Common myeloid progenitor, CD34-positive (primary cell): Measurements from ENCODE around the gene PLXNB2.
"Not testable (repeated sequence)": the region's sequence is repeated elsewhere in the genome, so short reads cannot be mapped to it uniquely, and the experiment has no call there.

ENCODE experiments used
- CTCF ChIA-PET: fragments of 350-600 bp; sonication (Branson Sonifier 250); formaldehyde crosslinking; loops from one replicate; lab custom pipeline; 2021; ENCODE audit warnings: antibody characterized with exemption; lab: Charles Lee
- POLR2A ChIA-PET: fragments of 350-600 bp; sonication (Branson Sonifier 250); formaldehyde crosslinking; loops from one replicate; lab custom pipeline; 2021; ENCODE audit warnings: antibody characterized with exemption; lab: Charles Lee
- DNase-seq, 3 donors: peaks; one replicate each; pipeline versions ENCODE4 v3.0.0 to v3.0.0-alpha.2; 2013
- H3K27ac ChIP-seq, 2 experiments: 1 replicate in 1 of 2; 2 replicates in 1 of 2; pipeline ENCODE4 v1.7.0; 2013; ENCODE audit warnings: inconsistent platforms in 2 of 2, low read length in 2 of 2, mild to moderate bottlenecking in 2 of 2, low read depth in 1 of 2, moderate library complexity in 1 of 2; ENCODE audit not compliant: severe bottlenecking in 2 of 2, insufficient read depth in 1 of 2, poor library complexity in 1 of 2
- H3K27me3 ChIP-seq, 5 experiments: replicated peaks in 2 of 5; 1 replicate in 3 of 5; 2 replicates in 2 of 5; pipeline versions ENCODE4 v1.6.1 to v1.7.0; 2013; ENCODE audit warnings: low read length in 4 of 5, mild to moderate bottlenecking in 2 of 5, moderate library complexity in 2 of 5, inconsistent platforms in 1 of 5; ENCODE audit not compliant: insufficient read depth in 5 of 5, control insufficient read depth in 4 of 5
- H3K36me3 ChIP-seq, 4 experiments: 1 replicate in 2 of 4; 2 replicates in 2 of 4; pipeline versions ENCODE4 v1.6.1 to v1.7.0; 2013; ENCODE audit warnings: low read length in 3 of 4, control low read depth in 1 of 4, mild to moderate bottlenecking in 1 of 4; ENCODE audit not compliant: control insufficient read depth in 4 of 4, insufficient read depth in 4 of 4
- H3K4me1 ChIP-seq, 4 experiments: 1 replicate in 3 of 4; 2 replicates in 1 of 4; pipeline versions ENCODE4 v1.6.1 to v1.7.1; 2013; ENCODE audit warnings: low read length in 3 of 4, mild to moderate bottlenecking in 3 of 4, control low read depth in 1 of 4, inconsistent platforms in 1 of 4, moderate library complexity in 1 of 4; ENCODE audit not compliant: control insufficient read depth in 4 of 4, insufficient read depth in 4 of 4; ENCODE audit errors: control extremely low read depth in 1 of 4
- H3K4me3 ChIP-seq, 7 experiments: 1 replicate in 4 of 7; 2 replicates in 3 of 7; pipeline versions ENCODE4 v1.5.1 to v1.7.0; 2013; ENCODE audit warnings: mild to moderate bottlenecking in 7 of 7, low read length in 6 of 7, moderate library complexity in 6 of 7, inconsistent platforms in 2 of 7, low read depth in 2 of 7, control low read depth in 1 of 7; ENCODE audit not compliant: insufficient read depth in 4 of 7, control insufficient read depth in 1 of 7; ENCODE audit errors: extremely low read depth in 1 of 7
- H3K9me3 ChIP-seq, 5 experiments: 1 replicate in 4 of 5; 2 replicates in 1 of 5; pipeline versions ENCODE4 v1.6.1 to v1.7.1; 2013; ENCODE audit warnings: low read length in 4 of 5, mild to moderate bottlenecking in 2 of 5, inconsistent platforms in 1 of 5, low read depth in 1 of 5, moderate library complexity in 1 of 5; ENCODE audit not compliant: control insufficient read depth in 4 of 5, insufficient read depth in 2 of 5; ENCODE audit errors: control extremely low read depth in 1 of 5
- WGBS: methylation state at CpG from one replicate; pipeline ENCODE4 v1.1.5; 2013; ENCODE audit not compliant: insufficient coverage; 5-methylcytosine and 5-hydroxymethylcytosine counted together

PLXNB2 gene

GRCh38 chr22:50338042-50338573, 30.7 kb upstream of the PLXNB2 start:
- peak in 1 of 3 donors; percentile 49 for DNase-seq
- POLR2A ChIA-PET = no interaction called here
- WGBS = 91% methylated on average over 1 of the region's 5 CpGs
- H3K27me3 ChIP-seq = no peaks in the 10 kb centered on the region
- H3K9me3 ChIP-seq = no peaks in the 10 kb centered on the region
- no peaks in the 10 kb centered on the region for H3K36me3 ChIP-seq
- no peak overlapping the region for H3K4me3 ChIP-seq
- H3K4me1 ChIP-seq = peaks cover 0 to 13% (median 11%) of the 10 kb centered on the region in 4 experiments
- CTCF ChIA-PET = no interaction called here
- no peak overlapping the region for H3K27ac ChIP-seq

DNA sequence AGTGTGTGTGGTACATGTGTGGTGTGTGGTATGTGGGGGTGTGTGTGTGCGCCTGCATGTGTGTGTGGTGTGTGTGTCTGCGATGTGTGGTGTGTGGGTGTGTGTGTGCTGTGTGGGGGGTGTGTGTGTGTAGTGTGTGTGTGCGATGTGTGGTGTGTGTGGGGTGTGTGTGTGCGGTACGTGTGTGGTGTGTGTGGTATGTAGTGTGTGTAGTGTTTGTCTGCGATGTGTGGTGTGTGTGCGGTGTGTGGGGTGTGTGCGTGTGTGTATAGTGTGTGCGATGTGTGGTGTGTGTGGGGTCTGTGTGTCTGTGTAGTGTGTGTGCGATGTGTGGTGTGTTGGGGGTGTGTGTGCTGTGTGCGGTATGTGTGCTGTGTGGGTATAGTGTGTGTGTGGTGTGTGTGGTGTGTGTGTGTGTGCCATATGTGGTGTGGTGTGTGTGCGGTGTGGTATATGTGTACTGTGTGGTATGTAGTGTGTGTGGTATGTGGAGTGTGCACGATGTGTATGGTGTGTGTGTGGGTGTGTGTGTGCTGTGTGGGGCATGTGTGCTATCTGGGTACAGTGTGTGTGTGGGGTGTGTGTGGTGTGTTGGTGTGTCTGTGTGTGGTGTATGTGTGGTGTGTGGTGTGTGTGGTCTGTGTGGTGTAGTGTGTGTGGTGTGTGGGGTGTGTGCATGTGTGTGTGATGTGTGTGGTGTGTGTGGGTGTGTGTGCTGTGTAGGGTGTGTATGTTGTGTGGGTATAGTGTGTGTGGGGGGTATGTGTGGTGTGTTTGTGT, 30.0 kb upstream of the PLXNB2 start:
- ChIA-PET CTCF (no interaction called here), POLR2A (no interaction called here)
- H3K4me3 ChIP-seq = no peak overlapping the region
- no peaks in the 10 kb centered on the region for H3K9me3 ChIP-seq
- H3K36me3 ChIP-seq = no peaks in the 10 kb centered on the region
- H3K4me1 ChIP-seq = peaks cover 0 to 7% (median 5%) of the 10 kb centered on the region in 4 experiments
- no peaks in the 10 kb centered on the region for H3K27me3 ChIP-seq
- peak in 1 of 3 donors; percentile 24 for DNase-seq
- WGBS = 99% methylated on average over 8 of the region's 13 CpGs
- no peak overlapping the region for H3K27ac ChIP-seq

GRCh38 chr22:50334433-50334832, 27.0 kb upstream of the PLXNB2 start:
- 87% methylated on average over 3 of the region's 5 CpGs for WGBS
- H3K36me3 ChIP-seq, H3K27ac ChIP-seq, H3K4me1 ChIP-seq, DNase-seq, H3K9me3 ChIP-seq, H3K27me3 ChIP-seq, H3K4me3 ChIP-seq, POLR2A ChIA-PET: not testable (repeated sequence)
- CTCF ChIA-PET = interaction anchor here (0.8 to 1.7 kb wide), 9 partner anchors 10 to 83 kb away, joined by 3 to 5 read pairs (median 3); partner anchors contain the start of gene HDAC10

DNA sequence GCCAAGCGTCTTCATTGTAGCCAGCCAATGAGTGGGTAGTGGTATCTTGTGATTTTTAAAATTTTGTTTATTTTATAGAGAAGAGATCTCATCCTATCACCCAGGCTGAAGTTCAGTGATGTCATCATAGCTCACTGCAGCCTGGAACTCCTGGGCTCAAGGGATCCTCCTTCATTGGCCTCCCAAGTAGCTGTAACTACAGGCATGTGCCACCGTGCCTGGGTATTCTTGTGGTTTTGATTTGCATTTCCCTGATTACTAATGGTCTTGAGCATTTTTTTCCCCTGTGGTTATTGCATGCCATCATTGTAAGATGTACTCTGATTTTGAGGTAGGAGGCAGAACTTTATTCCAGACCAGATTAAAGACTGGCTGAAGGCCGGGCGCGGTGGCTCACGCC, 21.8 kb upstream of the PLXNB2 start:
- CTCF ChIA-PET = interaction anchor here (0.8 to 10.9 kb wide), 13 partner anchors 8 to 79 kb away, joined by 3 to 120 read pairs (median 4); partner anchors contain the start of genes HDAC10 and PLXNB2
- Histone ChIP-seq H3K36me3 (no peaks in the 10 kb centered on the region), H3K4me1 (peaks cover 0 to 17% (median 15%) of the 10 kb centered on the region in 4 experiments), H3K27ac (no peak overlapping the region), H3K9me3 (no peaks in the 10 kb centered on the region), H3K4me3 (no peak overlapping the region), H3K27me3 (peaks cover 0 to 6% (median 0%) of the 10 kb centered on the region in 5 experiments)
- DNase-seq = peak in 2 of 3 donors; percentile 64 to 75
- 92% methylated on average over 4 of the region's 6 CpGs for WGBS
- POLR2A ChIA-PET = no interaction called here

DNA sequence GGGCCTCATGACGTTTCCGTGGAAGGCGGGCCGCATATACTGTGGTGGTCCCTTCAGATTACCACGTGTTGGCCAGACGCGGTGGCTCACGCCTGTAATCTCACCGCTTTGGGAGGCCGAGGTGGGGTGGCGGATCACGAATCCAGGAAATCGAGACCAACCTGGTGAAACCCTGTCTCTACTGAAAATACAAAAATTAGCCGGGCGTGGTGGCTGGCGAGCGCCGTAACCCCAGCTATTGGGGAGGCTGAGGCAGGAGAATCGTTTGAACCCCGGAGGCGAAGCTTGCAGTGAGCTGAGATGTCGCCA, 20.2 kb upstream of the PLXNB2 start:
- peak overlapping the region in 1 of 2 experiments; percentile 82 for H3K27ac ChIP-seq
- whole genome bisulfite sequencing = 68% methylated on average over 20 of the region's 22 CpGs
- ChIA-PET POLR2A (interaction anchor here (1.4 to 1.8 kb wide), 3 partner anchors 13 to 35 kb away, joined by 3 to 5 read pairs (median 5); no protein-coding TSS in a partner anchor), CTCF (interaction anchor here (0.8 to 10.9 kb wide), 12 partner anchors 12 to 71 kb away, joined by 3 to 120 read pairs (median 8); partner anchors contain the start of gene PLXNB2)
- H3K4me1 ChIP-seq = peaks cover 0 to 17% (median 15%) of the 10 kb centered on the region in 4 experiments
- no peaks in the 10 kb centered on the region for H3K9me3 ChIP-seq
- H3K36me3 ChIP-seq = no peaks in the 10 kb centered on the region
- peaks cover 0 to 6% (median 0%) of the 10 kb centered on the region in 5 experiments for H3K27me3 ChIP-seq
- DNase-seq = peak in 1 of 3 donors; percentile 64
- peak overlapping the region; percentile 58 to 83 (median 71) for H3K4me3 ChIP-seq

- WGBS = under 1% methylated on average over 81 of the region's 105 CpGs
- H3K4me3 ChIP-seq = peak within 1 kb of the TSS; percentile 58 to 83 (median 71)
- H3K27ac ChIP-seq = peak within 1 kb of the TSS in 1 of 2 experiments; percentile 82
- ChIA-PET POLR2A (interaction anchor here (1.4 to 4.2 kb wide), 4 partner anchors 13 to 35 kb away, joined by 3 to 17 read pairs (median 5); no protein-coding TSS in a partner anchor), CTCF (interaction anchor here (0.8 to 10.9 kb wide), 12 partner anchors 12 to 75 kb away, joined by 3 to 120 read pairs (median 8); partner anchors contain the start of gene PLXNB2)
- peak; percentile 67 to 76 (median 72) for DNase-seq
- H3K4me1 ChIP-seq = peaks cover 0 to 17% (median 15%) of the 10 kb centered on the region in 4 experiments
- H3K27me3 ChIP-seq = peaks cover 0 to 6% (median 0%) of the 10 kb centered on the region in 5 experiments
- no peaks in the 10 kb centered on the region for H3K9me3 ChIP-seq
- no peaks in the 10 kb centered on the region for H3K36me3 ChIP-seq
These were observed 19.7 kb upstream of the PLXNB2 start, which contains the start of gene DENND6B for GRCh38 chr22:50326956-50327710. Gene DENND6B (minus strand): TSS chr22:50327012. CDS start chr22:50326988, 24 bp downstream.
